KMS-11 (cell line): Measurements from ENCODE around the gene SP1.
"Not testable (repeated sequence)": the region's sequence is repeated elsewhere in the genome, so short reads cannot be mapped to it uniquely, and the experiment has no call there.

Experiments used
- H2AFZ ChIP-seq: fragments of 200-600 bp; sonication (generic); 2 replicates; pipeline ENCODE4 v1.6.1; 2016; ENCODE audit warnings: antibody characterized with exemption, mixed run types, low read depth
- H3K27ac ChIP-seq: fragments of 200-600 bp; sonication (generic); 2 replicates; pipeline ENCODE4 v1.6.1; 2016; ENCODE audit warnings: mild to moderate bottlenecking, mixed run types
- H3K27me3 ChIP-seq: fragments of 200-600 bp; sonication (generic); 2 replicates; pipeline ENCODE4 v1.6.1; 2017; ENCODE audit warnings: mild to moderate bottlenecking, low read depth, mixed run types, moderate library complexity; ENCODE audit not compliant: insufficient read depth
- H3K36me3 ChIP-seq: fragments of 200-600 bp; sonication (generic); 2 replicates; pipeline ENCODE4 v1.6.1; 2017; ENCODE audit warnings: mild to moderate bottlenecking, mixed run types; ENCODE audit not compliant: insufficient read depth
- H3K4me1 ChIP-seq: fragments of 200-600 bp; sonication (generic); 2 replicates; pipeline ENCODE4 v1.6.1; 2016; ENCODE audit warnings: mild to moderate bottlenecking, low read depth, mixed run types; ENCODE audit not compliant: poor library complexity, severe bottlenecking
- H3K4me2 ChIP-seq: fragments of 200-600 bp; sonication (generic); 2 replicates; pipeline ENCODE4 v1.7.0; 2016; ENCODE audit warnings: mild to moderate bottlenecking, mixed run types
- H3K4me3 ChIP-seq: fragments of 200-600 bp; sonication (generic); IDR thresholded peaks from 2 replicates; pipeline ENCODE4 v1.6.1; 2017; ENCODE audit warnings: low read depth, low read length, mixed read lengths; ENCODE audit not compliant: insufficient read depth
- H3K79me2 ChIP-seq: fragments of 200-600 bp; sonication (generic); 2 replicates; pipeline ENCODE4 v1.6.1; 2016; ENCODE audit warnings: low read depth, mixed run types; ENCODE audit not compliant: insufficient read depth
- H3K9ac ChIP-seq: fragments of 200-600 bp; sonication (generic); 2 replicates; pipeline ENCODE4 v1.6.1; 2016; ENCODE audit warnings: mild to moderate bottlenecking, mixed run types
- H4K20me1 ChIP-seq: fragments of 200-600 bp; sonication (generic); 2 replicates; pipeline ENCODE4 v1.6.1; 2016; ENCODE audit warnings: mild to moderate bottlenecking, mixed run types; ENCODE audit not compliant: insufficient read depth
- TF ChIP-seq, protein P1 (sequence below): fragments of 200-600 bp; sonication (generic); conservative IDR thresholded peaks from 2 replicates; pipeline ENCODE4 v1.6.1; 2017; ENCODE audit warnings: low read depth, mild to moderate bottlenecking, antibody characterized with exemption, low read length, moderate library complexity, mixed read lengths

SP1 gene

DNA sequence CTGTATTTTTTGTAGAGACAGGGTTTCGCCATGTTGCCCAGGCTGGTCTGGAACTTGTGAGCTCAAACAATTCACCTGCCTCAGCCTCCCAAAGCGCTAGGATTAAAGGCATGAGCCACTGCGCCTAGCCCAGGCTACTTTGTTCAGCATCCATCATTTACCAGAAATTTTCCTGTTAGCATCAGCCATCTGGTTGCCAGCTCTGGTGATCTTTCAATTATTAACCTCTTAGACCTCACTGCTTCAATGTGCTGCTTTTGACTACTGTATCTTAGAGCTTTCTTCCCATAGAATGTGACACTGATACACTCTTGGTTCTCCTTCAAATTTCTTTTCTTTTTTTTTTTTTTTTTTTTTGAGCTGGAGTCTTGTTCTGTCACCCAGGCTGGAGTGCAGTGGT, 38.2 kb downstream of the SP1 start:
- no peak overlapping the region for H3K4me3 ChIP-seq
- no peaks in the 10 kb centered on the region for H3K27me3 ChIP-seq
- H3K9ac ChIP-seq = no peak overlapping the region
- peaks cover 22% of the 10 kb centered on the region for H3K4me1 ChIP-seq
- H3K27ac ChIP-seq = no peak overlapping the region
- H3K4me2 ChIP-seq = no peak overlapping the region
- TF ChIP-seq, protein P1, sequence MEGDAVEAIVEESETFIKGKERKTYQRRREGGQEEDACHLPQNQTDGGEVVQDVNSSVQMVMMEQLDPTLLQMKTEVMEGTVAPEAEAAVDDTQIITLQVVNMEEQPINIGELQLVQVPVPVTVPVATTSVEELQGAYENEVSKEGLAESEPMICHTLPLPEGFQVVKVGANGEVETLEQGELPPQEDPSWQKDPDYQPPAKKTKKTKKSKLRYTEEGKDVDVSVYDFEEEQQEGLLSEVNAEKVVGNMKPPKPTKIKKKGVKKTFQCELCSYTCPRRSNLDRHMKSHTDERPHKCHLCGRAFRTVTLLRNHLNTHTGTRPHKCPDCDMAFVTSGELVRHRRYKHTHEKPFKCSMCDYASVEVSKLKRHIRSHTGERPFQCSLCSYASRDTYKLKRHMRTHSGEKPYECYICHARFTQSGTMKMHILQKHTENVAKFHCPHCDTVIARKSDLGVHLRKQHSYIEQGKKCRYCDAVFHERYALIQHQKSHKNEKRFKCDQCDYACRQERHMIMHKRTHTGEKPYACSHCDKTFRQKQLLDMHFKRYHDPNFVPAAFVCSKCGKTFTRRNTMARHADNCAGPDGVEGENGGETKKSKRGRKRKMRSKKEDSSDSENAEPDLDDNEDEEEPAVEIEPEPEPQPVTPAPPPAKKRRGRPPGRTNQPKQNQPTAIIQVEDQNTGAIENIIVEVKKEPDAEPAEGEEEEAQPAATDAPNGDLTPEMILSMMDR = no peak
- no peaks in the 10 kb centered on the region for H4K20me1 ChIP-seq
- no peaks in the 10 kb centered on the region for H3K36me3 ChIP-seq
- H3K79me2 ChIP-seq = no peaks in the 10 kb centered on the region
- no peak overlapping the region for H2AFZ ChIP-seq

DNA sequence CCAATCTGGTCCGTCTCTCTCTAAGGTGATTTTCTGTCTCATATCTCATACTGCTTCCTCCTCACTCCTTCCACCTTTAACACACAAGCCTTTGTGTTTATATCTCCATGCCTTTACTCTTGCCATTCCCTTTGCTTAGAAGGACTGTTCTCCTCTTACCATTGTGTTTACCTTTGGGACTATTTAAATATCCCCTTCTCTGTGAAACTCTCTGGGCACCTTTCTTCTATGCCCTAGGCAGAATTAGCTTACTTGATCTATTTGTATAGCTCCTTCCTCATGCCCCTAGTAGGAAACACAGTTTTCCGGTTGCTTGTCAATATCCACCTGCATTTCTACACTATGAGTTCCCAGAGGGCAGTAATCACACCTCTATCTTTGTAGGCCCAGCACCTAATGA, 39.8 kb downstream of the SP1 start:
- H3K4me2 ChIP-seq = no peak overlapping the region

GRCh38 chr12:53422247-53422646, 42.3 kb downstream of the SP1 start:
- H3K4me2 ChIP-seq, H3K4me3 ChIP-seq: not testable (repeated sequence)
- H3K4me1 ChIP-seq = peaks cover 24% of the 10 kb centered on the region

More for the DNA sequence above, 39.8 kb downstream of the SP1 start:
- H3K27me3 ChIP-seq = no peaks in the 10 kb centered on the region
- TF ChIP-seq, protein P1 = no peak
- H3K36me3 ChIP-seq = no peaks in the 10 kb centered on the region
- no peak overlapping the region for H3K4me3 ChIP-seq
- no peaks in the 10 kb centered on the region for H3K79me2 ChIP-seq
- H3K27ac ChIP-seq = no peak overlapping the region
- peaks cover 14% of the 10 kb centered on the region for H3K4me1 ChIP-seq
- H2AFZ ChIP-seq = no peak overlapping the region
- no peaks in the 10 kb centered on the region for H4K20me1 ChIP-seq
- no peak overlapping the region for H3K9ac ChIP-seq

GRCh38 chr12:53423597-53423996, 43.6 kb downstream of the SP1 start, which contains the start of gene AMHR2:
Gene AMHR2, plus strand, starts transcription at chr12:53423855. Its CDS starts 80 bp downstream, at chr12:53423935.
- H3K27ac ChIP-seq = no peak within 1 kb of the TSS
- TF ChIP-seq, protein P1 = no peak

More at GRCh38 chr12:53422247-53422646, 42.3 kb downstream of the SP1 start:
- not testable (repeated sequence) for H3K27me3 ChIP-seq, H3K27ac ChIP-seq, H3K36me3 ChIP-seq, H3K9ac ChIP-seq, H3K79me2 ChIP-seq, H4K20me1 ChIP-seq, H2AFZ ChIP-seq

DNA sequence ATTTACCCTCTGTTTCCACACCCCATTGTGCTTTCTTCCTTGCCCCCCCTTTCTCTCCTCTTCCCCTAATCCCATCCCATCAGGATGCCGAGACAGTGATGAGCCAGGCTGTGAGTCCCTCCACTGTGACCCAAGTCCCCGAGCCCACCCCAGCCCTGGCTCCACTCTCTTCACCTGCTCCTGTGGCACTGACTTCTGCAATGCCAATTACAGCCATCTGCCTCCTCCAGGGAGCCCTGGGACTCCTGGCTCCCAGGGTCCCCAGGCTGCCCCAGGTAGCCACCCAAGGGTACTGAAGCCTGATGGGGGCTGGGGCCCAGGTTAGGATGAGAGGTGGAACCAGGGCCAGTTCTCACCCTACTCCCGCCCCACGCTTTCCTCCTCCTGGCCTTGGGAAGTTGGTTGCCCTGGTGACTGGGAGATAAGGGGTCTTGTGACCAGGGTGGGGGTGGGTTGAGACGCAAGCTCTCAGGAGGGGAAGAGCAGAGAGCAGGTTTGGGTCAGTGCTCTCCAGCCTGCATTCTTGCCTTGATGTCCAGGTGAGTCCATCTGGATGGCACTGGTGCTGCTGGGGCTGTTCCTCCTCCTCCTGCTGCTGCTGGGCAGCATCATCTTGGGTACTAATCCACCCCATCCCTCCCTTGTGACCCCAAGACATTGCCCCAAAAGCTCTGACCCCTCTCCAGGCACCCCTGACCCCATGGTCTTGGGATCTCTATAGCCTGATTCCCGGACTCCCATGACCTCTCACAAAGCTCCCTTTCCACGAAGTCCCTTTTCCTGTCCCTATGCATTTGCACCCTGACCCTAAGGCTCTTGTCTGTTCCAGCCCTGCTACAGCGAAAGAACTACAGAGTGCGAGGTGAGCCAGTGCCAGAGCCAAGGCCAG, 44.9 kb downstream of the SP1 start:
- Histone ChIP-seq H3K27ac (no peak overlapping the region), H4K20me1 (no peaks in the 10 kb centered on the region), H2AFZ (no peak overlapping the region), H3K27me3 (no peaks in the 10 kb centered on the region), H3K36me3 (no peaks in the 10 kb centered on the region), H3K4me1 (peaks cover 41% of the 10 kb centered on the region), H3K4me3 (no peak overlapping the region), H3K9ac (no peak overlapping the region), H3K79me2 (no peaks in the 10 kb centered on the region), H3K4me2 (no peak overlapping the region)
- TF ChIP-seq, protein P1 = no peak

More at GRCh38 chr12:53423597-53423996, 43.6 kb downstream of the SP1 start, which contains the start of gene AMHR2:
- no peak within 1 kb of the TSS for H3K4me3 ChIP-seq
- no peaks in the 10 kb centered on the region for H3K79me2 ChIP-seq
- no peaks in the 10 kb centered on the region for H4K20me1 ChIP-seq
- H2AFZ ChIP-seq = no peak within 1 kb of the TSS
- peaks cover 37% of the 10 kb centered on the region for H3K4me1 ChIP-seq
- H3K27me3 ChIP-seq = no peaks in the 10 kb centered on the region
- no peak within 1 kb of the TSS for H3K9ac ChIP-seq
- H3K36me3 ChIP-seq = no peaks in the 10 kb centered on the region
- H3K4me2 ChIP-seq = no peak within 1 kb of the TSS
